Measurements from ENCODE around the gene SDK1. TPM values are rescaled to one million over a fixed set of nuclear protein-coding genes. Genes with fewer than 3 reads are reported as not detected.
"Not testable (repeated sequence)": the region's sequence is repeated elsewhere in the genome, so short reads cannot be mapped to it uniquely, and the experiment has no call there.

Gene SDK1
- total RNA-seq, 4 donors from 2014 or later: 1.2 to 1.8 (median 1.5) TPM

DNA sequence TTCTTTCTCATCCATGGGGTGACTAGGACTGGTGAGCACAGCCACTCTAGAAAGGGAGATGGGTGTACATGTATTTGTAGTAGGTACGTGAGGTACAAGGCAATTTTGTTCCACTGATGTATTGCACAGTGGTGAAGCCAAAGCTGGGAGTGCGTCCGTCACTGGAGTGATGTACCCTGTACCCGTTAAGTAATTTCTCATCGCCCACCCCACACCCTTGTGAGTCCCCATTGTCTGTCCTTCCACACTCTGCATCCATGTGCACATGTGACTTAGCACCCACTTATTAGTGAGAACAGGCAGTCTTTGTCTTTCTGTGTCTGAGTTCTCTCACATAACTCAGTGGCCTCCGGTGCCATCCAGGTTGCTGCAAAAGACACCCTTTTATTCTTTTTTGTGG is 658.3 kb downstream of the SDK1 start:
- DNase-seq (no peak), ATAC-seq (no peak)
- in situ Hi-C loops (cut with MboI; ENCODE audit: low sequenced_read_pairs in 4 of 4): no loop called here
- Histone ChIP-seq H3K4me3 (no peak overlapping the region), H3K4me1 (no peaks in the 10 kb centered on the region), H3K9me3 (no peaks in the 10 kb centered on the region), H3K27me3 (no peaks in the 10 kb centered on the region), H3K27ac (no peak overlapping the region), H3K36me3 (no peaks in the 10 kb centered on the region)
- intact Hi-C loops (cut with DNase I; ENCODE audit: low total_unique reads): no loop called here
- TF ChIP-seq, protein P1, sequence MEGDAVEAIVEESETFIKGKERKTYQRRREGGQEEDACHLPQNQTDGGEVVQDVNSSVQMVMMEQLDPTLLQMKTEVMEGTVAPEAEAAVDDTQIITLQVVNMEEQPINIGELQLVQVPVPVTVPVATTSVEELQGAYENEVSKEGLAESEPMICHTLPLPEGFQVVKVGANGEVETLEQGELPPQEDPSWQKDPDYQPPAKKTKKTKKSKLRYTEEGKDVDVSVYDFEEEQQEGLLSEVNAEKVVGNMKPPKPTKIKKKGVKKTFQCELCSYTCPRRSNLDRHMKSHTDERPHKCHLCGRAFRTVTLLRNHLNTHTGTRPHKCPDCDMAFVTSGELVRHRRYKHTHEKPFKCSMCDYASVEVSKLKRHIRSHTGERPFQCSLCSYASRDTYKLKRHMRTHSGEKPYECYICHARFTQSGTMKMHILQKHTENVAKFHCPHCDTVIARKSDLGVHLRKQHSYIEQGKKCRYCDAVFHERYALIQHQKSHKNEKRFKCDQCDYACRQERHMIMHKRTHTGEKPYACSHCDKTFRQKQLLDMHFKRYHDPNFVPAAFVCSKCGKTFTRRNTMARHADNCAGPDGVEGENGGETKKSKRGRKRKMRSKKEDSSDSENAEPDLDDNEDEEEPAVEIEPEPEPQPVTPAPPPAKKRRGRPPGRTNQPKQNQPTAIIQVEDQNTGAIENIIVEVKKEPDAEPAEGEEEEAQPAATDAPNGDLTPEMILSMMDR (IDR thresholded peaks at IDR 0.05 in 4 of 5, conservative IDR thresholded peaks at IDR 0.05 in 1 of 5): no peak
- TF ChIP-seq POLR2A (IDR thresholded peaks at IDR 0.05): no peak

DNA sequence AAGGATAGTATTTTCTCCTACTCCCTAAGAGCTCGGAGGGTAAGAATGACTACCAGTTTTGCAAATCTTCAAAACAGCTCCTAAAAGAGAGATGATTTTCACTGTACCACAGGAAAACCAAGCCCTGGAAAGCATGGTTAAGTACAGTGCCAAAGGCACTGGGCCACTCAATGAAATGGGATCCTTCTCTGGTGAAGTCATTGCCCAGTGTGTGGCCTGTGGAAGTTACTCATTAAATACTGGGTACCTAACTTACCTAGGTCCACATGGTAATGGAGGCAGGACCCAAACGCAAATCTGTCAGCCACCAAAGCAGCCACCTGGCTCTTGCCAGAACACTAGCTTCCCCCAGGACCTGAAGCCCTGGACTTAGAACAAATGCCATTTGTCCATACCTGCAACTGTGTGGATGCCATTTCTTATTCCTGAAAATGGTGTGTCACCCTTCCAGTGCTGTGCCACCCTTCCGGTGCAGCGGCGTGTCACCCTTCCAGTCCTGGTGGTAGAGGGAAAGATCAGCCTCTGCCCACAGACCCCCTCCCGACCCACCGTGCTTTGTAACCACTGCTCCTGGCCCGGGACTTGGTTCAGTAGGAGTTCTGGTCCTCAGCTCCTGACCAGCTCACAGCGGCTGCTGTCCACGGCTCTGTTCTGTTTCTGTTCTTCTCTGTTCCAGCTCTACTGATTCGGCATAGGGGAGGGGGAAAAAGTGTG is 659.2 kb downstream of the SDK1 start:
- in situ Hi-C loops (cut with MboI; ENCODE audit: low sequenced_read_pairs in 4 of 4): no loop called here
- no peak for DNase-seq
- TF ChIP-seq, protein P1 (IDR thresholded peaks at IDR 0.05 in 4 of 5, conservative IDR thresholded peaks at IDR 0.05 in 1 of 5): no peak
- TF ChIP-seq POLR2A (IDR thresholded peaks at IDR 0.05): no peak
- Histone ChIP-seq H3K4me3 (no peak overlapping the region), H3K27ac (no peak overlapping the region), H3K9me3 (no peaks in the 10 kb centered on the region), H3K4me1 (no peaks in the 10 kb centered on the region), H3K27me3 (no peaks in the 10 kb centered on the region), H3K36me3 (no peaks in the 10 kb centered on the region)
- ATAC-seq: no peak
- intact Hi-C loops (cut with DNase I; ENCODE audit: low total_unique reads): no loop called here

DNA sequence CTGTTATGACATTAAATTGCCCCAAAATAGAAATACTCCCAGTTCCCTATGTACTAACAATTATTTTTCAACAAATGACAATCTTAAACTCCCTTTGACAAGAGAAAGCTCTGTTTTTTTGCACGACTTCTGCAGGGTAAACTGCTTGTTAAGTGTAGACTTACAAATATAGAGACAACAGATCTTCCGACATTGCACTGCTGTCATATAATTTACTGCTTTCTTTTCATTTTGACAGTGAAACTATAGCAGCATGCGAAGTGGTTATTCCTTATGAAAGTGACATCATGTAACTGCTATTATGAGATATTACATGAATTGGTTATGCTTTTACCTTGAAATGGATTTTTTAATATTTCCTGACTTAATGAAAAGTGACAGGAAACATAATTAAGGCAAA is 659.9 kb downstream of the SDK1 start:
- no peak for DNase-seq
- no peak overlapping the region for H3K27ac ChIP-seq
- ATAC-seq: no peak

DNA sequence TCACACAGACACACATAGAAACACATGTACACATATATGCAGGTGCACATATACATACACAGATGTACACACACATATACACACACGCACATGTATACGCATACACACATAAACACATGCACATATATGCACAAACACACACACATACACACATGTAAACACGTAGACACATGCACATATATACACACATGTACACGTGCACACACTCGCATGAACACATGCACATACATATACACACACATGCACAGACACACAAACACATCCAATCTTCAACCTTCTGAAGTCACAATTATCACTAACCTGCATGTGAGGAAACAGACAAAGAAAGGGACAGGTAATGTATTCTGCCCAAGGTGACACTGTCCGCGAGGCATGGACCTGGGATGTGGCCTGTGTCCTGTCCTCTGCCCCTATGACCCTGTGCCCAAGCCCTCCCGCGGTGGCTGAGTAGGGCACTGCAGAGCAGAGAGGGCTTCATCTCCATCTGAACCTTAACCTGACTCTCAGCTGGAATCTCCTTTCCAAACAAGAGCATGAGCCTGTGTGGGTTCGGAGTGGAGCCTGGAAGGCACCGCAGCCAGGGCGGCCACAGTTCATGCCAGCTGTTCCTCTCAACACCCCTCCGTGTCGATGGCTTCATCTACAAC is 660.9 kb downstream of the SDK1 start:
- Histone ChIP-seq H3K9me3 (no peaks in the 10 kb centered on the region), H3K27ac (no peak overlapping the region), H3K36me3 (no peaks in the 10 kb centered on the region), H3K27me3 (no peaks in the 10 kb centered on the region), H3K4me1 (no peaks in the 10 kb centered on the region), H3K4me3 (no peak overlapping the region)
- TF ChIP-seq, protein P1 (IDR thresholded peaks at IDR 0.05 in 4 of 5, conservative IDR thresholded peaks at IDR 0.05 in 1 of 5): no peak
- TF ChIP-seq POLR2A (IDR thresholded peaks at IDR 0.05): no peak
- in situ Hi-C loops (cut with MboI; ENCODE audit: low sequenced_read_pairs in 4 of 4): no loop called here
- ATAC-seq (no peak), DNase-seq (no peak)
- intact Hi-C loops (cut with DNase I; ENCODE audit: low total_unique reads): no loop called here

More for the DNA sequence above, 659.9 kb downstream of the SDK1 start:
- Histone ChIP-seq H3K27me3 (no peaks in the 10 kb centered on the region), H3K9me3 (no peaks in the 10 kb centered on the region), H3K4me3 (no peak overlapping the region), H3K36me3 (no peaks in the 10 kb centered on the region), H3K4me1 (no peaks in the 10 kb centered on the region)
- intact Hi-C loops (cut with DNase I; ENCODE audit: low total_unique reads): no loop called here
- in situ Hi-C loops (cut with MboI; ENCODE audit: low sequenced_read_pairs in 4 of 4): no loop called here
- TF ChIP-seq POLR2A (IDR thresholded peaks at IDR 0.05): no peak
- TF ChIP-seq, protein P1 (IDR thresholded peaks at IDR 0.05 in 4 of 5, conservative IDR thresholded peaks at IDR 0.05 in 1 of 5): no peak

DNA sequence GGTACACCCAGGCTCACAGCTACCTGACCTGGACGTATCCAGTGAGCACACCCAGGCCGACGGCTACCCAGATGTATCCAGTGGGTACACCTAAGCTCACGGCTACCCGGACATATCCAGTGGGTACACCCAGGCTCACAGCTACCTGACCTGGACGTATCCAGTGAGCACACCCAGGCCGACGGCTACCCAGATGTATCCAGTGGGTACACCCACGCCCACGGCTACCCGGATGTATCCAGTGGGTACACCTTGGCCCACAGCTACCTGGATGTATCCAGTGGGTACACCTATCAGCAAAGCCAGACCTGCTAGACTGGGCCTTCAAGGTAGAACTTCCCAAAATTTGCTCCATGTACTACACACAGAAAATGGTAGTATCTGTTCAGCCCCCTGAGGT is 662.7 kb downstream of the SDK1 start:
- intact Hi-C loops (cut with DNase I; ENCODE audit: low total_unique reads); H3K4me3 ChIP-seq; H3K4me1 ChIP-seq; H3K9me3 ChIP-seq; H3K27me3 ChIP-seq; DNase-seq; in situ Hi-C loops (cut with MboI; ENCODE audit: low sequenced_read_pairs in 4 of 4); H3K36me3 ChIP-seq; H3K27ac ChIP-seq; ATAC-seq: not testable (repeated sequence)
